Stimulated activated naive CD4-positive, alpha-beta T cell treated with Interleukin-2 at 50 U/mL for 16 hours (primary cell): ENCODE measurements around the gene SACM1L.
"Not testable (repeated sequence)": the region's sequence is repeated elsewhere in the genome, so short reads cannot be mapped to it uniquely, and the experiment has no call there.

Source experiments
- DNase-seq: peaks from one replicate; lab custom pipeline; 2025; lab: John Stamatoyannopoulos, UW

Gene SACM1L

GRCh38 chr3:45693941-45694521 lies 4.8 kb downstream of the SACM1L start:
- DNase-seq = no peak

GRCh38 chr3:45695166-45695565 lies 6.0 kb downstream of the SACM1L start:
- not testable (repeated sequence) for DNase-seq

- DNase-seq = no peak
Observed at GRCh38 chr3:45700570-45701073, 11.4 kb downstream of the SACM1L start.

- no peak for DNase-seq
Observed at GRCh38 chr3:45701172-45701867, 12.1 kb downstream of the SACM1L start.

- no peak for DNase-seq
Observed at GRCh38 chr3:45704301-45704943, 15.2 kb downstream of the SACM1L start.

- no peak for DNase-seq
Observed at GRCh38 chr3:45705839-45706808, 16.9 kb downstream of the SACM1L start.

- DNase-seq = no peak
Observed at GRCh38 chr3:45711931-45712330, 22.7 kb downstream of the SACM1L start.

GRCh38 chr3:45712434-45713110 lies 23.4 kb downstream of the SACM1L start:
- DNase-seq = no peak

DNA sequence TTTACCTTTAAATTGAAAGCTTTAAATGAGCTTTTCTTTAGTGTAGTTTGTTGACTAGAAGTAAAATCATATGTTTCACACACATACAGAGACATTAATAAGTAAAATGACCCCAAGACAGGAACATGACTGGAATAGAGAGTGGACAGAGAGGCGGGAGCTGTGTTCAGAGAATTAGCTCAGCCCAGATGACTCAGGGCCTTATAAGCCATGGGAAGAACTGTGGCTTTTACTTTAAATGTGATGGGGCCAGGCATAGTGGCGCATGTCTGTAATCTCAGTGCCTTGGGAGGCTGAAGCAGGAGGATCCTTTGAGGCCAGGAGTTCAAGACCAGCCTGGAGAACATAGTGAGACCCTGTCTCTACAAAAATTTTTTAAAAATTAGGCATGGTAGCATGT lies 26.7 kb downstream of the SACM1L start:
- no peak for DNase-seq

GRCh38 chr3:45716790-45717336 lies 27.7 kb downstream of the SACM1L start:
- DNase-seq = no peak

GRCh38 chr3:45719655-45720487 lies 30.7 kb downstream of the SACM1L start:
- DNase-seq = no peak

GRCh38 chr3:45724911-45725310 lies 35.7 kb downstream of the SACM1L start:
- DNase-seq = no peak

- DNase-seq = no peak
Observed at GRCh38 chr3:45729614-45730013, 40.4 kb downstream of the SACM1L start.

DNA sequence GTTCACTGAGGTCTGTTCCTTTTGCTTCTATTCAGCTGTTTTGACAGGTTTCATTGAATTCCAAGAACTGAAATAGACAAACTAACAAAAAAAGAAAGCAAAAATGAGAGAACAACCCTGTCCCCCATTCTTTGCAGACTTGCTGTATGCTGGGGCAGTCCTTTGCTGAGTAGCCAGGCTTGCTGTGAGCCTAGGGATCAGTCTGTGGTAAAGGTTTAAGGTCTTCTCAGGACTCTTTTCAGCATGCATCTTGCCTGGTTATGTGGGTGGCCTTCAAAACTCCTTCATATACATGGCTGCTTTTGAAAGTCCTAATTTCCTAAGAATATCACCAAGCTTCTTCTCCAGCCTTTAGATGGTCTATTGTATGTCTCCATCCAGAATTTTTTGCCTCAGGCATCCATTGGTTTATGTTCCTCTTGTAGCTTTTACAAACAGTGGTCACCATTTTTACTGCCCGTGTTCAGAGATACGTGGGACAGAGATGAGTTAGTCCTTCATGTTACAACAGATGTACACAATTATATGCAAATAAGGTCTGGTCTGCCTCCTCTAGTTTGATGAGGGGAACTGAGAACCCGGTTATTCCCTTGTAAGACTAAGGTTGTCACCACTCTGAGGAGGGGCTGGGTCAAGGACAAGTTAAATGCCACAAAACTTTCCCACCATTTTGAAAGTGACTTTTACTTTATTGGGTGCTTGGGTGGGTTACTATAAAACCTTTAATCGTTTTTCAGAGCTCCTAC lies 41.4 kb downstream of the SACM1L start:
- DNase-seq = no peak

DNA sequence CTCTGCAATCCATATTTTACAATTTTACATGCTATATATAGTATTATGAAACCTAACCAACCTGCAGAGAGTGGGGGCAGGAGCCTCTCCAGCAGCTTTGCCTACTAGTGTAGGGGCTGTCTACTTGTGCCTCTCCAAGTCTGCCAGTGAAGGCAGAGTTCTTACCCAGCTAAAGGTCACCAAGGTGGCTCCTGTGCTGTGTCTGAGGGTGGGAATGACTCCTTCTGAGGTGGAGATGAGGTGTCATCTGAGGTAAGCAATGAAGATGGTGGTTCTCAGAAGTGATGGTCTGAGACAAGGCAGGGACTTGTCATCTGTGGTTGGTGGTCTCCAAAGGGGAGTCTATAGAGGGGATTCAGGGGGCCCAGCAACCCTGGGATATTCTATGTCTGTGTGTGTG lies 47.5 kb downstream of the SACM1L start:
- no peak for DNase-seq

- DNase-seq = no peak
Observed at GRCh38 chr3:45737234-45737633, 48.0 kb downstream of the SACM1L start.

DNA sequence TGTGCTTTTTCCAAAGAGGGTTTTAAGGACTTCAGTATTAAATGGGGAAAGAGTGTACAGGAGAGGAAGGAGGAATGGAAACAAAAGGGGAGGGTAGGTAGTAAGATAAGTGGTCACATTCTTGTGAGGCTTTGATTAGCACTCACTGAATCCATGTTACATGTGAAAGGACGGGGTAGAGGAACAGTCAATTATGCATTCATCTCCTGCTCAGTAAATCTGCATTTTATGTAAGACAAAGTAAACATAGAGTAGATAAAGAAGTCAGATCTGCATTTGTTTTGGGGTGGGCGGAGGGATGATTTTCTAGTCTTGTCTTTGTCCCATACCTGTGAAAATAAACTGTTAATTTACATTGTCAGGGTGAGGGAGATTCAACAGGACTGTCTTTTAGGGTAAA lies 50.8 kb downstream of the SACM1L start:
- no peak for DNase-seq

DNA sequence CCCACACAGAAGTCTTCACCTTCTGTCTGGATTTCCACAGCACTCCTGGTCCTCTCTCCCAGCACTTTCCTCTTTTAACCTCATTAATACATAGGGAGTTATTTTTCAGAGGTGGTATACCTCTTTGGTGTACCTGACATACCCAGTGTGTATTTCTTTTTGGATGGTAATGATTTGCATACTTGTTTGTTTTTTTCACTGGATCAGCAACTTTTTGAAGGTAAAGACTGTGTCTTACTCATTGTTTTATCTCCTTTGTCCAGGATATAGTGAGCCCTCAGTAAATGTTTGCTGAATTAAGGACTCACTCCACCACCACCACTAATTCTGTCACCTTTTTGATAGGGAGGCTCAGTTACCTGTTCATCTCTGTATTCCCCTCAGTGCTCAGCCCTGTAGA lies 52.1 kb downstream of the SACM1L start:
- no peak for DNase-seq

- DNase-seq = no peak
Observed at GRCh38 chr3:45741742-45742460, 52.7 kb downstream of the SACM1L start.
